WTC11 (cell line): ENCODE data around the gene OR2A14. TPM values are rescaled to one million over a fixed set of nuclear protein-coding genes. Genes with fewer than 3 reads are reported as not detected.

Source experiments
- ATAC-seq: fragments of 200-7000 bp; cut with Tn5 transposase; 2 replicates; pipeline ENCODE4 v1.10.0; 2021; ENCODE audit warnings: mild to moderate bottlenecking, moderate library complexity
- CTCF ChIA-PET: fragments of 300-600 bp; sonication (Branson Sonifier 250); formaldehyde crosslinking; loops from one replicate; lab custom pipeline; 2021; ENCODE audit warnings: antibody characterized with exemption; lab: Charles Lee
- POLR2A ChIA-PET: fragments of 350-600 bp; sonication (Branson Sonifier 250); formaldehyde crosslinking; loops from one replicate; lab custom pipeline; 2021; ENCODE audit warnings: antibody characterized with exemption; lab: Charles Lee
- DNase-seq: peaks from one replicate; pipeline ENCODE4 v3.0.0; 2021; ENCODE audit warnings: low spot score
- H3K27ac Mint-ChIP-seq: 2 replicates; pipeline ENCODE4 v1.8.0; 2021; ENCODE audit warnings: mixed read lengths
- H3K27me3 Mint-ChIP-seq: 2 replicates; pipeline ENCODE4 v1.8.0; 2021; ENCODE audit warnings: low read depth, mild to moderate bottlenecking, moderate library complexity, mixed read lengths
- H3K36me3 Mint-ChIP-seq: 2 replicates; pipeline ENCODE4 v1.8.0; 2021; ENCODE audit warnings: mixed read lengths
- H3K4me1 Mint-ChIP-seq: 2 replicates; pipeline ENCODE4 v1.8.0; 2022; ENCODE audit warnings: mixed read lengths
- H3K4me3 Mint-ChIP-seq: 2 replicates; pipeline ENCODE4 v1.8.0; 2021; ENCODE audit warnings: mild to moderate bottlenecking, moderate library complexity, mixed read lengths
- H3K9me3 Mint-ChIP-seq: 2 replicates; pipeline ENCODE4 v1.8.0; 2021; ENCODE audit warnings: mixed read lengths
- CTCF ChIP-seq: fragments of 200-600 bp; IDR thresholded peaks from 2 replicates; pipeline ENCODE4 v1.8.0; 2022; ENCODE audit warnings: antibody characterized with exemption
- ESRRA ChIP-seq: sonication (generic); formaldehyde crosslinking; IDR thresholded peaks from 2 replicates; pipeline ENCODE4 v1.8.1; 2022; ENCODE audit warnings: mild to moderate bottlenecking, missing genetic modification reagents, borderline replicate concordance
- FOXJ3 ChIP-seq: sonication (generic); formaldehyde crosslinking; IDR thresholded peaks from 2 replicates; pipeline ENCODE4 v1.9.0; 2021; ENCODE audit warnings: missing genetic modification reagents, mild to moderate bottlenecking, borderline replicate concordance
- FOXK1 ChIP-seq: sonication (generic); formaldehyde crosslinking; IDR thresholded peaks from 2 replicates; pipeline ENCODE4 v1.8.0; 2022; ENCODE audit warnings: mild to moderate bottlenecking, moderate library complexity, missing genetic modification reagents
- GABPB1 ChIP-seq: sonication (generic); formaldehyde crosslinking; IDR thresholded peaks from 2 replicates; pipeline ENCODE4 v1.8.1; 2023; ENCODE audit warnings: mild to moderate bottlenecking, missing genetic modification reagents
- IRF2 ChIP-seq: sonication (generic); formaldehyde crosslinking; IDR thresholded peaks from 2 replicates; pipeline ENCODE4 v1.8.0; 2022; ENCODE audit warnings: low read depth, missing genetic modification reagents, borderline replicate concordance
- JUN ChIP-seq: sonication (generic); formaldehyde crosslinking; IDR thresholded peaks from 2 replicates; pipeline ENCODE4 v1.8.0; 2023; ENCODE audit warnings: mild to moderate bottlenecking, missing genetic modification reagents
- KAT7 ChIP-seq: sonication (generic); formaldehyde crosslinking; IDR thresholded peaks from 2 replicates; pipeline ENCODE4 v1.8.1; 2023; ENCODE audit warnings: missing genetic modification reagents, mild to moderate bottlenecking, borderline replicate concordance
- NR2C2 ChIP-seq: sonication (generic); formaldehyde crosslinking; IDR thresholded peaks from 2 replicates; pipeline ENCODE4 v1.8.0; 2022; ENCODE audit warnings: mild to moderate bottlenecking, missing genetic modification reagents
- SMAD3 ChIP-seq: sonication (generic); formaldehyde crosslinking; IDR thresholded peaks from 2 replicates; pipeline ENCODE4 v1.8.0; 2022; ENCODE audit warnings: missing genetic modification reagents, mild to moderate bottlenecking, borderline replicate concordance
- SMAD4 ChIP-seq: sonication (generic); formaldehyde crosslinking; IDR thresholded peaks from 2 replicates; pipeline ENCODE4 v1.8.0; 2022; ENCODE audit warnings: mild to moderate bottlenecking, missing genetic modification reagents
- SP1 ChIP-seq: sonication (generic); formaldehyde crosslinking; conservative IDR thresholded peaks from 2 replicates; pipeline ENCODE4 v1.8.1; 2022; ENCODE audit warnings: missing genetic modification reagents
- TEAD1 ChIP-seq: sonication (generic); formaldehyde crosslinking; IDR thresholded peaks from 2 replicates; pipeline ENCODE4 v1.8.0; 2022; ENCODE audit warnings: mild to moderate bottlenecking, missing genetic modification reagents
- ZNF219 ChIP-seq: sonication (generic); formaldehyde crosslinking; IDR thresholded peaks from 2 replicates; pipeline ENCODE4 v1.8.0; 2023; ENCODE audit warnings: missing genetic modification reagents, mild to moderate bottlenecking, borderline replicate concordance
- ZNF396 ChIP-seq: fragments of 250-450 bp; sonication (Bioruptor Pico); IDR thresholded peaks from 2 replicates; pipeline ENCODE4 v1.8.0; 2021; ENCODE audit warnings: mild to moderate bottlenecking, moderate library complexity, borderline replicate concordance
- total RNA-seq: library from RNA; stranded (reverse); gene quantifications from 3 replicates; pipeline ENCODE4 v1.2.3, GENCODE V29; 2021
- TF ChIP-seq, protein P1 (sequence below): sonication (generic); formaldehyde crosslinking; IDR thresholded peaks from 2 replicates; pipeline ENCODE4 v1.8.1; 2022; ENCODE audit warnings: missing genetic modification reagents, borderline replicate concordance
- TF ChIP-seq, protein P2 (sequence below): sonication (generic); formaldehyde crosslinking; conservative IDR thresholded peaks from 2 replicates; pipeline ENCODE4 v1.8.1; 2023; ENCODE audit warnings: mild to moderate bottlenecking, low read depth, missing genetic modification reagents, moderate library complexity
- TF ChIP-seq, protein P3 (sequence below): sonication (generic); formaldehyde crosslinking; IDR thresholded peaks from 2 replicates; pipeline ENCODE4 v1.8.1; 2023; ENCODE audit warnings: mild to moderate bottlenecking, missing genetic modification reagents
- TF ChIP-seq, protein P4 (sequence below): sonication (generic); formaldehyde crosslinking; IDR thresholded peaks from 2 replicates; pipeline ENCODE4 v1.8.1; 2022; ENCODE audit warnings: low read depth, mild to moderate bottlenecking, moderate library complexity, missing genetic modification reagents, borderline replicate concordance
- TF ChIP-seq, protein P5 (sequence below): fragments of 250-450 bp; sonication (Bioruptor Pico); IDR thresholded peaks from 2 replicates; pipeline ENCODE4 v1.9.0; 2021; ENCODE audit warnings: mild to moderate bottlenecking
- TF ChIP-seq, protein P6 (sequence below): sonication (generic); formaldehyde crosslinking; IDR thresholded peaks from 2 replicates; pipeline ENCODE4 v1.8.0; 2023; ENCODE audit warnings: missing genetic modification reagents

The OR2A14 gene
- total RNA-seq, 1 experiment from 2014 or later, result not detected

- TF ChIP-seq, protein P1, sequence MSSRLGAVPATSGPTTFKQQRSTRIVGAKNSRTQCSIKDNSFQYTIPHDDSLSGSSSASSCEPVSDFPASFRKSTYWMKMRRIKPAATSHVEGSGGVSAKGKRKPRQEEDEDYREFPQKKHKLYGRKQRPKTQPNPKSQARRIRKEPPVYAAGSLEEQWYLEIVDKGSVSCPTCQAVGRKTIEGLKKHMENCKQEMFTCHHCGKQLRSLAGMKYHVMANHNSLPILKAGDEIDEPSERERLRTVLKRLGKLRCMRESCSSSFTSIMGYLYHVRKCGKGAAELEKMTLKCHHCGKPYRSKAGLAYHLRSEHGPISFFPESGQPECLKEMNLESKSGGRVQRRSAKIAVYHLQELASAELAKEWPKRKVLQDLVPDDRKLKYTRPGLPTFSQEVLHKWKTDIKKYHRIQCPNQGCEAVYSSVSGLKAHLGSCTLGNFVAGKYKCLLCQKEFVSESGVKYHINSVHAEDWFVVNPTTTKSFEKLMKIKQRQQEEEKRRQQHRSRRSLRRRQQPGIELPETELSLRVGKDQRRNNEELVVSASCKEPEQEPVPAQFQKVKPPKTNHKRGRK (CRISPR knock-in tag), result no peak
Measured at GRCh38 chr7:144109283-144109682, 13.7 kb upstream of the OR2A14 start, which contains the start of gene OR2A2 (continued).

- no peak for TF ChIP-seq IRF2 (CRISPR knock-in tag)
- no peak for TF ChIP-seq JUN (CRISPR knock-in tag)
- no peak for TF ChIP-seq SP1 (CRISPR knock-in tag)
- TF ChIP-seq KAT7 (CRISPR knock-in tag), result no peak
- TF ChIP-seq SMAD4 (CRISPR knock-in tag), result no peak
- no peak for TF ChIP-seq ZNF396 (CRISPR knock-in tag)
- TF ChIP-seq, protein P2, sequence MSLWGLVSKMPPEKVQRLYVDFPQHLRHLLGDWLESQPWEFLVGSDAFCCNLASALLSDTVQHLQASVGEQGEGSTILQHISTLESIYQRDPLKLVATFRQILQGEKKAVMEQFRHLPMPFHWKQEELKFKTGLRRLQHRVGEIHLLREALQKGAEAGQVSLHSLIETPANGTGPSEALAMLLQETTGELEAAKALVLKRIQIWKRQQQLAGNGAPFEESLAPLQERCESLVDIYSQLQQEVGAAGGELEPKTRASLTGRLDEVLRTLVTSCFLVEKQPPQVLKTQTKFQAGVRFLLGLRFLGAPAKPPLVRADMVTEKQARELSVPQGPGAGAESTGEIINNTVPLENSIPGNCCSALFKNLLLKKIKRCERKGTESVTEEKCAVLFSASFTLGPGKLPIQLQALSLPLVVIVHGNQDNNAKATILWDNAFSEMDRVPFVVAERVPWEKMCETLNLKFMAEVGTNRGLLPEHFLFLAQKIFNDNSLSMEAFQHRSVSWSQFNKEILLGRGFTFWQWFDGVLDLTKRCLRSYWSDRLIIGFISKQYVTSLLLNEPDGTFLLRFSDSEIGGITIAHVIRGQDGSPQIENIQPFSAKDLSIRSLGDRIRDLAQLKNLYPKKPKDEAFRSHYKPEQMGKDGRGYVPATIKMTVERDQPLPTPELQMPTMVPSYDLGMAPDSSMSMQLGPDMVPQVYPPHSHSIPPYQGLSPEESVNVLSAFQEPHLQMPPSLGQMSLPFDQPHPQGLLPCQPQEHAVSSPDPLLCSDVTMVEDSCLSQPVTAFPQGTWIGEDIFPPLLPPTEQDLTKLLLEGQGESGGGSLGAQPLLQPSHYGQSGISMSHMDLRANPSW (CRISPR knock-in tag), result no peak
- TF ChIP-seq, protein P3, sequence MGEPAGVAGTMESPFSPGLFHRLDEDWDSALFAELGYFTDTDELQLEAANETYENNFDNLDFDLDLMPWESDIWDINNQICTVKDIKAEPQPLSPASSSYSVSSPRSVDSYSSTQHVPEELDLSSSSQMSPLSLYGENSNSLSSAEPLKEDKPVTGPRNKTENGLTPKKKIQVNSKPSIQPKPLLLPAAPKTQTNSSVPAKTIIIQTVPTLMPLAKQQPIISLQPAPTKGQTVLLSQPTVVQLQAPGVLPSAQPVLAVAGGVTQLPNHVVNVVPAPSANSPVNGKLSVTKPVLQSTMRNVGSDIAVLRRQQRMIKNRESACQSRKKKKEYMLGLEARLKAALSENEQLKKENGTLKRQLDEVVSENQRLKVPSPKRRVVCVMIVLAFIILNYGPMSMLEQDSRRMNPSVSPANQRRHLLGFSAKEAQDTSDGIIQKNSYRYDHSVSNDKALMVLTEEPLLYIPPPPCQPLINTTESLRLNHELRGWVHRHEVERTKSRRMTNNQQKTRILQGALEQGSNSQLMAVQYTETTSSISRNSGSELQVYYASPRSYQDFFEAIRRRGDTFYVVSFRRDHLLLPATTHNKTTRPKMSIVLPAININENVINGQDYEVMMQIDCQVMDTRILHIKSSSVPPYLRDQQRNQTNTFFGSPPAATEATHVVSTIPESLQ (CRISPR knock-in tag), result no peak
- TF ChIP-seq FOXK1 (CRISPR knock-in tag), result no peak
- no peak for TF ChIP-seq NR2C2 (CRISPR knock-in tag)
- TF ChIP-seq, protein P4, sequence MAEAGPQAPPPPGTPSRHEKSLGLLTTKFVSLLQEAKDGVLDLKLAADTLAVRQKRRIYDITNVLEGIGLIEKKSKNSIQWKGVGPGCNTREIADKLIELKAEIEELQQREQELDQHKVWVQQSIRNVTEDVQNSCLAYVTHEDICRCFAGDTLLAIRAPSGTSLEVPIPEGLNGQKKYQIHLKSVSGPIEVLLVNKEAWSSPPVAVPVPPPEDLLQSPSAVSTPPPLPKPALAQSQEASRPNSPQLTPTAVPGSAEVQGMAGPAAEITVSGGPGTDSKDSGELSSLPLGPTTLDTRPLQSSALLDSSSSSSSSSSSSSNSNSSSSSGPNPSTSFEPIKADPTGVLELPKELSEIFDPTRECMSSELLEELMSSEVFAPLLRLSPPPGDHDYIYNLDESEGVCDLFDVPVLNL (CRISPR knock-in tag), result no peak
- TF ChIP-seq ZNF219 (CRISPR knock-in tag), result no peak
- TF ChIP-seq TEAD1 (CRISPR knock-in tag), result no peak
- ATAC-seq (peak; percentile 43; the same call in 1 of the 2 replicates), DNase-seq (no peak)
- Mint-ChIP-seq H3K4me3 (no peak overlapping the region), H3K27ac (no peak overlapping the region), H3K9me3 (no peaks in the 10 kb centered on the region), H3K27me3 (no peaks in the 10 kb centered on the region), H3K36me3 (no peaks in the 10 kb centered on the region), H3K4me1 (no peaks in the 10 kb centered on the region)
- ChIA-PET CTCF (no interaction called here), POLR2A (no interaction called here)
Measured at GRCh38 chr7:144110272-144110671, 12.7 kb upstream of the OR2A14 start.

DNA sequence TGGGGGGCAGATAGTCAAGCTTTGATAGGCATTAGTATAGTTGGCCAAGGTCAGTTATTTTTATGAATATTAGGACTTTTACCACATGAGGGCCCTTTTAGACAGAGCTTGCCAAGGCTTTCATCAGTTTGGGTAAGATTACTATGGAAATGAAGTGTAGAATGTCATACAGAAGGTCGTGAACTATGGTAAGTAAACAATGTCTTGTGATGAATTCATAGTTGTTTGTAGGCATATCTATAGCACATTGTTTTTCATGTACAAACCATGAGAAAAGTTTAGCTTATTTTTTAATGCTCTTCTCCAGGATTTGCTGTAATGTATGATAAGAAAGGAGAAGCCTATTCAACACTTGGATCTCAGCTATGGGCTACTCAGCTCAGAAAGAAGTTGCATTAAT, 9.3 kb upstream of the OR2A14 start:
- peaks cover under 1% of the 10 kb centered on the region; the same call in 1 of the 2 replicates for H3K36me3 Mint-ChIP-seq
- DNase-seq (no peak), ATAC-seq (no peak)
- ChIA-PET CTCF (interaction anchor here (2.4 kb wide), 1 partner anchor 14 kb away, joined by 17 read pairs; no protein-coding TSS in a partner anchor), POLR2A (no interaction called here)
- no peaks in the 10 kb centered on the region for H3K4me1 Mint-ChIP-seq
- no peaks in the 10 kb centered on the region for H3K27me3 Mint-ChIP-seq
- no peak overlapping the region for H3K4me3 Mint-ChIP-seq
- no peak overlapping the region for H3K27ac Mint-ChIP-seq
- H3K9me3 Mint-ChIP-seq, result peaks cover 2% of the 10 kb centered on the region
- no peak for TF ChIP-seq FOXJ3
- TF ChIP-seq, protein P5, sequence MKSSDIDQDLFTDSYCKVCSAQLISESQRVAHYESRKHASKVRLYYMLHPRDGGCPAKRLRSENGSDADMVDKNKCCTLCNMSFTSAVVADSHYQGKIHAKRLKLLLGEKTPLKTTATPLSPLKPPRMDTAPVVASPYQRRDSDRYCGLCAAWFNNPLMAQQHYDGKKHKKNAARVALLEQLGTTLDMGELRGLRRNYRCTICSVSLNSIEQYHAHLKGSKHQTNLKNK, result no peak
- no peak for TF ChIP-seq ZNF396 (CRISPR knock-in tag)
- TF ChIP-seq GABPB1, result no peak
- TF ChIP-seq CTCF, result no peak
- TF ChIP-seq KAT7 (CRISPR knock-in tag), result no peak
- TF ChIP-seq ESRRA (CRISPR knock-in tag), result no peak
- no peak for TF ChIP-seq SP1 (CRISPR knock-in tag)
- no peak for TF ChIP-seq SMAD3 (CRISPR knock-in tag)
- no peak for TF ChIP-seq FOXK1 (CRISPR knock-in tag)
- TF ChIP-seq, protein P6, sequence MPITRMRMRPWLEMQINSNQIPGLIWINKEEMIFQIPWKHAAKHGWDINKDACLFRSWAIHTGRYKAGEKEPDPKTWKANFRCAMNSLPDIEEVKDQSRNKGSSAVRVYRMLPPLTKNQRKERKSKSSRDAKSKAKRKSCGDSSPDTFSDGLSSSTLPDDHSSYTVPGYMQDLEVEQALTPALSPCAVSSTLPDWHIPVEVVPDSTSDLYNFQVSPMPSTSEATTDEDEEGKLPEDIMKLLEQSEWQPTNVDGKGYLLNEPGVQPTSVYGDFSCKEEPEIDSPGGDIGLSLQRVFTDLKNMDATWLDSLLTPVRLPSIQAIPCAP, result no peak
